Tibial artery (tissue), 4 donors: ENCODE results near the gene SLC17A4.

Experiments used
- DNase-seq, 2 donors: peaks; one replicate each; pipeline ENCODE4 v3.0.0-alpha.2; 2019
- H3K27ac ChIP-seq, 2 donors: fragments of 200-600 bp; sonication (generic) in 1 of 2; 1 replicate in 1 of 2; 2 replicates in 1 of 2; pipeline ENCODE4 v1.5.1; 2018 to 2019; ENCODE audit warnings: mild to moderate bottlenecking in 1 of 2
- H3K27me3 ChIP-seq, 2 donors: fragments of 200-600 bp; sonication (generic) in 1 of 2; one replicate each; pipeline versions ENCODE4 v1.5.1 to v1.6.0; 2016 to 2019
- H3K36me3 ChIP-seq, 3 donors: fragments of 200-600 bp; sonication (generic) in 2 of 3; one replicate each; pipeline ENCODE4 v1.5.1; 2016 to 2019; ENCODE audit warnings: mild to moderate bottlenecking in 2 of 3
- H3K4me1 ChIP-seq, 4 donors: fragments of 200-600 bp; sonication (generic) in 2 of 4; 1 replicate in 3 of 4; 2 replicates in 1 of 4; pipeline ENCODE4 v1.5.1; 2016 to 2019
- H3K4me3 ChIP-seq, 2 donors: fragments of 200-600 bp; sonication (generic) in 1 of 2; 1 replicate in 1 of 2; 2 replicates in 1 of 2; pipeline ENCODE4 v1.5.1; 2018 to 2019; ENCODE audit warnings: mild to moderate bottlenecking in 2 of 2
- H3K9me3 ChIP-seq, 3 donors: fragments of 200-600 bp; sonication (generic) in 1 of 3; one replicate each; pipeline ENCODE4 v1.5.1; 2016 to 2019
- intact Hi-C: fragments of 100-400 bp; cut with DNase I; formaldehyde crosslinking; loops from one replicate; pipeline ENCODE4 v1.15.0; 2023; ENCODE audit warnings: low total_unique reads
- TF ChIP-seq, protein P1 (sequence below), 2 experiments: fragments of 200-600 bp in 1 of 2; fragments of 450-650 bp in 1 of 2; IDR thresholded peaks; one replicate each; pipeline ENCODE4 v1.5.1; 2017 to 2019; ENCODE audit warnings: antibody characterized with exemption in 2 of 2, mild to moderate bottlenecking in 1 of 2, moderate library complexity in 1 of 2

Gene SLC17A4

DNA sequence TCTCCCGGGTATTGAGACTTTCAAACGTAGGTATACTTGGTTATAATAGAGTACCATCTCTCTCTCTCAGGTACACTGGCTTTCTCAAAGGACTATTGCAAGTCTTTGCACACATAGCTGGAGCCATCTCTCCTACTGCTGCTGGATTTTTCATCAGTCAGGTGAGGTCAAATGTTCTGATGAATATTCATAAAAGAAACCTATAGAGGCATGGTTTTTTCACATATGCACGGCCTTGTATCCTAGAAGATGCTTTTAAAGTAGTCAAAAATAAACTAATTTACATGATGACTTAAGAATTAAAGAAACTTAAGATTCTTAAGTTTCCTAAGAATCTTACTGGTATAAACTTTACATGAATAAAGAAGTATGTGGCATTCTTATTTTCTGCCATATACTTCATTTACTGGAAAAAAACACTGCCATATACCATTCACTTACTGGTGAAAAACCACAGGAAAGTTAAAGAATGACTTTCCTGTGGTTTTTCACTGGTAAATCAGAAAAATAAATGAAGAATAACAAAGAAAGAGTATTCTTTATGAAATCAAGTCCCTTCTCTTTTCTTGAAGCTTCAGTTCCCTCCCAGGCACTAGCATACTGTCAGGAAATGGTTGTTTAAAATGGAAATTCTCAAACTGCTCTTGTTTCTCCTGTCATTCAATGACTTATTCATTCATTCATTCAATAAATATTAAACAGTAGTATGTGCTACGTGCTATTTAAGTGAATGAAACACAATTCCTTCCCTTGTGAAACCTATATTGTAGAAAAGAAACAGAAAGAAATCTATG is 23.5 kb downstream of the SLC17A4 start:
- TF ChIP-seq, protein P1, sequence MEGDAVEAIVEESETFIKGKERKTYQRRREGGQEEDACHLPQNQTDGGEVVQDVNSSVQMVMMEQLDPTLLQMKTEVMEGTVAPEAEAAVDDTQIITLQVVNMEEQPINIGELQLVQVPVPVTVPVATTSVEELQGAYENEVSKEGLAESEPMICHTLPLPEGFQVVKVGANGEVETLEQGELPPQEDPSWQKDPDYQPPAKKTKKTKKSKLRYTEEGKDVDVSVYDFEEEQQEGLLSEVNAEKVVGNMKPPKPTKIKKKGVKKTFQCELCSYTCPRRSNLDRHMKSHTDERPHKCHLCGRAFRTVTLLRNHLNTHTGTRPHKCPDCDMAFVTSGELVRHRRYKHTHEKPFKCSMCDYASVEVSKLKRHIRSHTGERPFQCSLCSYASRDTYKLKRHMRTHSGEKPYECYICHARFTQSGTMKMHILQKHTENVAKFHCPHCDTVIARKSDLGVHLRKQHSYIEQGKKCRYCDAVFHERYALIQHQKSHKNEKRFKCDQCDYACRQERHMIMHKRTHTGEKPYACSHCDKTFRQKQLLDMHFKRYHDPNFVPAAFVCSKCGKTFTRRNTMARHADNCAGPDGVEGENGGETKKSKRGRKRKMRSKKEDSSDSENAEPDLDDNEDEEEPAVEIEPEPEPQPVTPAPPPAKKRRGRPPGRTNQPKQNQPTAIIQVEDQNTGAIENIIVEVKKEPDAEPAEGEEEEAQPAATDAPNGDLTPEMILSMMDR (IDR thresholded peaks at IDR 0.05) = no peak
- H3K4me1 ChIP-seq = no peaks in the 10 kb centered on the region
- DNase-seq = no peak
- intact Hi-C loops = no loop called here
- no peaks in the 10 kb centered on the region for H3K9me3 ChIP-seq
- no peaks in the 10 kb centered on the region for H3K27me3 ChIP-seq
- no peak overlapping the region for H3K27ac ChIP-seq
- H3K36me3 ChIP-seq = no peaks in the 10 kb centered on the region
- H3K4me3 ChIP-seq = no peak overlapping the region

DNA sequence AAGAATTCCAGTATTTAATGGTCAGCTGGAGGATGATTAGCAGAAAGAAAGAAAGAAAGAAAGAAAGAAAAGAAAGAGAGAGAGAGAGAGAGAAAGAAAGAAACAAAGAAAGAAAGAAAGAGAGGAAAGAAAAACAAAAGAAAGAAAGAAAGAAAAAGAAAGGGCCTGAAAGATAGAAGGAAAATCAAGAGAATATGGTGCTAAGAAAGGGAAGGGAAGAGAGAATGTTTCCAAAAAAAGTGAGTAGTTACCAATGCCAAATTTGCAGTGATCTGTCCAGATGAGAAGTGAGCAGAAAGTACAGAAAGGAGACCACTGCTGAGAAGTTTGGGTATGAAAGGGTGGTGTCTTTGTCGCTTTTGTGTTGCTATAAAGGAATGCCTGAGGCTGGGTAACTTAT is 26.6 kb downstream of the SLC17A4 start:
- Histone ChIP-seq H3K4me1 (no peaks in the 10 kb centered on the region), H3K9me3 (no peaks in the 10 kb centered on the region), H3K36me3 (no peaks in the 10 kb centered on the region), H3K27ac (no peak overlapping the region), H3K27me3 (no peaks in the 10 kb centered on the region), H3K4me3 (no peak overlapping the region)
- TF ChIP-seq, protein P1 (IDR thresholded peaks at IDR 0.05) = no peak
- intact Hi-C loops = loop anchor here (10.0 kb wide), 1 partner anchor 214 kb away; no protein-coding TSS in a partner anchor
- no peak for DNase-seq

DNA sequence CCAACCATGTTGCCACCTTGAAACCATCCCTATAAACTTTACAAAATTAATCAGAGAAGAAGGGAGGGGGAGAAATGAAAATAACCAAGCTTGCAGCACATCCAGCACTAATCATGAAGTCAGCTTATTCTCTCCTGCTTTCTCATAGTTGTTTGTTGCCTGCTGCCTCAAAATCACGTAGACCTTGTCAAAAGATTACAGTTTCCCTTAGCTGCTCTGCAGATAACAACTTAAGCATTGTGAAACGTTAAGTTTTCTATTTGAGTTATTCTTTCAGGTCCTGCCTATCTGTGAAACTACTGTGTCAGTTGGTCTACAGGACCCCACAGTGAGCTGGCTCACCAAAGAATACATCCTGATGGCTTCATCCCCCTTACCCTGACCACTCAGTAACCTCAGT is 32.9 kb downstream of the SLC17A4 start:
- no peaks in the 10 kb centered on the region for H3K9me3 ChIP-seq
- no peaks in the 10 kb centered on the region for H3K27me3 ChIP-seq
- no peaks in the 10 kb centered on the region for H3K4me1 ChIP-seq
- TF ChIP-seq, protein P1 (IDR thresholded peaks at IDR 0.05) = no peak
- no peak overlapping the region for H3K27ac ChIP-seq
- DNase-seq = no peak
- intact Hi-C loops = loop anchor here (10.0 kb wide), 1 partner anchor 207 kb away; no protein-coding TSS in a partner anchor
- H3K36me3 ChIP-seq = no peaks in the 10 kb centered on the region
- no peak overlapping the region for H3K4me3 ChIP-seq

DNA sequence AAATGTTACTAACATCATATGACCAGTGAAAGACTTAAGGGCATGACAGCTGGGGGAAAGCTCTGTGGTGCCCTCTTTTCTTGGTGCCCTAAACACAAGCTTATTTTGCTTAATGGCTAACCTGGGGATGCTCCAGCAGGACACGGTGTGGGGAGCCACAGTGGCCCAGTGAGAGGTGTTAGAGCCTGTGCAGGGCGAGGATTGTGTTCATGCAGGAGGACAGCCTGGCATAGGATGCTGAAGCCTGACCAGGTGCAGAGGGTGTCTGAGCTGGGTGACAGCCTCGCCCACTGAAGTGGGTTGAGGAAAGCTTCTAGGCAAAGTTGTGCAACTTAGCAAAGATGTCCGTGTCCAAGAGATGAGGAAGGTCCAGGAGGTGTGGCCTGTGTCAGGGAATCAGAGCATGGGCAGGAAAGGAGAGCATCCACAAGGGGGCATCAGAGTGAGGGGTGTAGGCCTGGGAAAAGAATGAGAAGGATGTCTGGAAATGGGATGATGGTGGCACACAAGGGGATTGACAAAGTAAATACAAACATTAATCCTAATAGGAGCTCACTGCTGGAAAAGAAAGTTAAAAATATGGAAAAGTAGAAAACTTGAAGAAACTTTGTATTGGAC is 33.9 kb downstream of the SLC17A4 start:
- Histone ChIP-seq H3K27me3 (no peaks in the 10 kb centered on the region), H3K36me3 (no peaks in the 10 kb centered on the region), H3K9me3 (no peaks in the 10 kb centered on the region), H3K4me3 (no peak overlapping the region), H3K27ac (no peak overlapping the region), H3K4me1 (no peaks in the 10 kb centered on the region)
- intact Hi-C loops = loop anchor here (10.0 kb wide), 1 partner anchor 206 kb away; no protein-coding TSS in a partner anchor
- TF ChIP-seq, protein P1 (IDR thresholded peaks at IDR 0.05) = peak; percentile 34 to 35
- peak; percentile 24 to 68 for DNase-seq

DNA sequence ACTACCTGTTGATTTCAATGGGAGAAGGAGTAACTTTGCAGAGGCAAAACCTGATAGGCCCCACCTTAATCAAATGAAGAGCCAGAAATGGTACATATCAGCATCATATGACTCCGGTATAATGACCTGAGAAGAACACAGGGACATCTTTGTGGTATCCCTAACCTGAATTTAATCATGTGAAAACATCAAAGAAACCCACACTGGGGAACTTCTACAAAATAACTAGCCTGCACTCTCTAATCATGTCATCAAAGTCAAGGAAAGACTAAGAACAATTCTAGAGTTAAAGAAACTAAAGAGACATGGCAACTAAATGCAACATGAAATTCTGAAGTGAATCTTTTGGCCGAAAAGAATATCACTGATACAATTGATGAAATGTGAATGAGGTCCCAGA is 34.9 kb downstream of the SLC17A4 start:
- intact Hi-C loops = loop anchor here (10.0 kb wide), 1 partner anchor 205 kb away; no protein-coding TSS in a partner anchor
- H3K27me3 ChIP-seq = no peaks in the 10 kb centered on the region
- no peaks in the 10 kb centered on the region for H3K36me3 ChIP-seq
- no peak overlapping the region for H3K4me3 ChIP-seq
- no peak overlapping the region for H3K27ac ChIP-seq
- H3K4me1 ChIP-seq = no peaks in the 10 kb centered on the region
- no peak for DNase-seq
- H3K9me3 ChIP-seq = no peaks in the 10 kb centered on the region
- TF ChIP-seq, protein P1 (IDR thresholded peaks at IDR 0.05) = no peak
